Measurements from ENCODE around the gene POLR2E.
A peak's percentile ranks its signal among the peaks of the same experiment; 100 is the strongest.

The POLR2E gene

GRCh38 chr19:1076046-1076386 lies 19.2 kb downstream of the POLR2E start:
- no peak for DNase-seq

DNA sequence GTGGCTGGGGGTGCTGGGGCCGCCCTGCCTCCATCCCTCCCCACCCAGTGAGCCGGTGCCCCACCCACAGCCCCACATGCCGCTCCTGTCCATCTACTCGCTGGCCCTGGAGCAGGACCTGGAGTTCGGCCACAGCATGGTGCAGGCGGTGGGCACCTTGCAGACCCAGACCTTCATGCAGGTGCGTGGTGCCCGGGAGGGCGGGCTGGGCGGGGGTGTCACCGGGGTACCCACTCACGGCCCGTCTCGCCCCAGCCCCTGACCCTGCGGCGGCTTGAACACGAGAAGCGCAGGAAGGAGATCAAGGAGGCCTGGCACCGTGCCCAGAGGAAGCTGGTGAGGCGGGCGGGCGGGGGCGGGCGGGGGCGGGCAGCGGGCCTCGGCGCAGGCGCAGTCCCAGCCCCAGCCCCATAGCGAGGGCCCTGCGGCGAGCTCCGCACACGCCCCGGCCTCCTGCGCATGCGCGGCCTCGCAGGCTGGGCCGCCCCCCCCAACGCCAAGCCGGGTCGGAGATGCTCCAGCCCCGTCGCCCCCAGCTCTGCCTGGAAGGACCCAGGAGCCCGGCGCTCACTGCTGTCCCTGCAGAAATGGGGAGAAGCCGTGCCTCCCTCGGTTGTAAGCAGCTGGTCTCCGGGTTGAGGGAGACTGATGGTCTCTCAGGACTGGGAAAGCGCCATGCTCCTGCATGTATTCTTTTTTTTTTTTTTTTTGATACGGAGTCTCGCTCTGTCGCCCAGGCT lies 20.5 kb downstream of the POLR2E start:
- DNase-seq = peak; percentile 91 to 92

DNA sequence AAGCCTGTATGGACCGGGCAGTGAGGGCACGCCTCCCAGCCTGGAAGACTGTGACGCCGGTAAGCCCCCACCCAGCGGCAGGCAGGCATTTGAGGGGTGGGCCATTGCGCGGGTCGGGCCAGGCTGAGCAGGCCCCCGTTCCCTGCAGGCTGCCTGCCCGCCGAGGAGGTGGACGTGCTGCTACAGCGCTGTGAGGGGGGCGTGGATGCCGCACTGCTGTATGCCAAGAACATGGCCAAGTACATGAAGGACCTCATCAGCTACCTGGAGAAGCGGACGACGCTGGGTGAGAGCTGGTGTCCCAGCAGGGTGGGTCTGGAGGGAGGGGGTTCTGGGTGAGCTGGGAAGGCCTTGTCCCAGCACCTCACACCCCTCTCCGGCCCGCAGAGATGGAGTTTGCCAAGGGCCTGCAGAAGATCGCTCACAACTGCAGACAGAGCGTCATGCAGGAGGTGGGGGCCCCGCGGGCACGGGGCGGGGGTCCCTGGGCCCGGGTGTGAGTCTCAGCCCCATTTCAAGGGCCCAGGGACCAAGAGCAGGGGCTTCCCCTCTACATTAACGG lies 21.1 kb downstream of the POLR2E start:
- DNase-seq = no peak

GRCh38 chr19:1073063-1073955 lies 21.9 kb downstream of the POLR2E start:
- no peak for DNase-seq

GRCh38 chr19:1072371-1073015 lies 22.7 kb downstream of the POLR2E start:
- no peak for DNase-seq

GRCh38 chr19:1070931-1071791 lies 24.0 kb downstream of the POLR2E start:
- no peak for DNase-seq

DNA sequence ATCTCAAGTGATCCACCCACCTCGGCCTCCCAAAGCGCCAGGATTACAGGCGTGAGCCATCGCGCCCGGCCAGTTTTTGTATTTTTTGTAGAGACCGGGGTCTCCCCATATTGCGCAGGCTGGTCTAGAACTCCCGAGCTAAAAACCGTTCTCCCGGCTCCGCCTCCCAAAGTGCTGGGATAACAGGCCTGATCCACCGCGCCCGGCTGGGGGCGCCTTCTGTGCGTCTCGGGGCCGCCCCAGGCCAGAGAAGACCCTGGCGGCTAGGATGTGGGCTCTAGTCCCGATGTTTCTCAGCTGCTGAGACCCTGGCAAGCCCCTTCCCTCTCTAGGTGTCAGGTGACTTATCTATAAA lies 24.6 kb downstream of the POLR2E start:
- no peak for DNase-seq

- DNase-seq = peak; percentile 46 to 48
Observed at GRCh38 chr19:1069009-1069779, 26.0 kb downstream of the POLR2E start.

DNA sequence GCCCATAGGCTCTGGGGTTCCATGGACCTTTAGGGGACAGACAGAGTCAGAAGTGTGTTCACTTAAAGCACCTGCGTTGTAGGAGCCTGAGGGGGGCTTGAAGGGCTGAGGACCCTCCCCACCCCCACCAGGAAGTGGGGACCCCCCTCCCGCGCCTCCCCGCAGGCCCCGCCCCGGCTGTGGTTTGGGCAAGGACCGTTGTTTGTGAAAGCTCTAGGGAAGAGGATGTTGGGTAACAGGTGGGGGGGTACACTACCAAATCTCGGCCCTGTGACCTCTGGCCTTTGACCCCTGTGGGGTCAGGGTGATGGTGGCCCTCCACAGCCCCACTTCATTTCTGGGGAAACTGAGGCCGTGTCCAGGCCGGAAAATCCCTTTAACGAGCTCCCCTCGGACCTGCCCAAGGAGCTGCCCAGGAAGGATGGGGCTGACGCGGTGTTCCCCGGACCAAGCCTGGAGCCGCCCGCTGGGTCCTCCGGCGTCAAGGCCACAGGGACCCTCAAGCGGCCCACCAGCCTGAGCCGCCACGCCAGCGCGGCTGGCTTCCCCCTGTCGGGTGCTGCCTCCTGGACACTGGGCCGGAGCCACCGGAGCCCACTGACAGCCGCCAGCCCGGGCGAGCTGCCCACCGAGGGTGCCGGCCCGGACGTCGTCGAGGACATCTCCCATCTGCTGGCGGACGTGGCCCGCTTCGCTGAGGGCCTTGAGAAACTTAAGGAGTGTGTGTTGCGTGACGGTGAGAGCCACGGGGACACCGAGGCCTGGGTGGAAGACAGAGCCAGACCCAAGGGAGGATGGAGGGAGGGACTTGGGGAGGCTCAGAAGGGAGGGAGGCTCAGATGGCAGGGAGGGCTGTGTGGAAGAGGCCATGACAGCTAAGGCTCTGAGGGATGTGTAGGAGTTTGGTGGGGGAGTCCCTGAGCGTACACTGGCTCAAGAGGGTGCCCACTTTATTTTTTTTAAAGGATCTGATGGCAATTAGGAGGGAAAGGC lies 26.9 kb downstream of the POLR2E start:
- peak in 1 of 2 experiments; percentile 49 for DNase-seq

DNA sequence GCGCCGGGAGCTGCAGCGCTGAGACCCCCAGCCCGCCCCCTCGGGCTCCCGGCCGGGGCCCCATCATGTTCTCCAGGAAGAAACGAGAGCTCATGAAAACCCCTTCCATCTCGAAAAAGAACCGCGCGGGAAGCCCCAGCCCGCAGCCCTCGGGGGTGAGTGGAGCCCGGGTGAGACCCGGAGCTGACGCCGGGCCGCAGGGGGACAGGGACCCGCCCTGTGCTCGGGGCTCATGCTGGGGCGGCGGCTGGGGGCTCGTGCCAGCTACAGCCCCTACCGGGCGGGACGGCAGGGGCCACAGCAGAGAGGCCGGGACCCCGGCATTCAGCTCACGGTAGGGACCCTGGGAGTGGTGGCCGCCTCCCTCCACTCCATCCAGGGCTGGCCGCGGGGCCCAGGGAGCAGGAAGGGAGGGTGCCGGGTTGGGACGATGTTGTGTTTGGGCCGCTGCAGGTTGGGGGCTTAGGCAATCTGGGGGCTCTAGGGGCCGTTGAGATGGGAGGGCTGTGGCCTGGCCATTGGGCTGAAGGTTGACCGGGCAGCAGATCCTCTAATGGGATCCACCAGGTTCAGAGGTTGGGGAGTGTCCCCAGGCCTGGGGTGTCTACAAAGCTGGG lies 27.7 kb downstream of the POLR2E start:
- peak; percentile 57 to 58 for DNase-seq

- DNase-seq = peak; percentile 66 to 75
Observed at GRCh38 chr19:1066748-1067340, 28.3 kb downstream of the POLR2E start, which contains the start of gene ARHGAP45. TSS of gene ARHGAP45 (plus strand) at chr19:1067167. CDS start at chr19:1067406, 239 bp downstream.

GRCh38 chr19:1066251-1066747 lies 28.9 kb downstream of the POLR2E start:
- no peak for DNase-seq

DNA sequence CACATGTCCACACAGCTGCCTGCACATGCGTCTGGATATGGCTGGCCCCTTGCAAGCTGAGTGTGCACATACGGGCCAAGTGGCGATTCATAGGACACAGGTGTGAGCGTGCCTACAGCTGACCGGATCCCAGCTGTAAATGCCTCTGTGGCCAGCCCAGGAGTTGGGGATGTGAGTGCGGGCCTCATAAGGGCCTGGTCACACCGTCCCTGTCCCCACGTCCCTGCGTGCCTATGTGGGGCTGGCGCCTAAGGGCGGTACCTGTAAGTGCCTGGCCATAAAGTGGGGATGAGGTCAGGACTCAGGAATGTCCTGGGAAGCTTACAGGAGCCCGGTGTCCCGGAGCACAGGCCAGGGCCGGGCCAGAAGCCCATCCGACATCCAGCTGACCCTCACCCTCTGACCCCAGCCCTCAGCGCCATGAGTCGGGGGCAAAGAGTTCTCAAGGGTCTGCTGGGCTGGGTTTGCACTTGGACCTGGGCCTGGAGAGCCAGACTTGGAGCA lies 29.5 kb downstream of the POLR2E start:
- no peak for DNase-seq

GRCh38 chr19:1064661-1065605 lies 30.2 kb downstream of the POLR2E start:
- DNase-seq = peak; percentile 71 to 72

- no peak for DNase-seq
Observed at GRCh38 chr19:1063909-1064660, 31.1 kb downstream of the POLR2E start.

DNA sequence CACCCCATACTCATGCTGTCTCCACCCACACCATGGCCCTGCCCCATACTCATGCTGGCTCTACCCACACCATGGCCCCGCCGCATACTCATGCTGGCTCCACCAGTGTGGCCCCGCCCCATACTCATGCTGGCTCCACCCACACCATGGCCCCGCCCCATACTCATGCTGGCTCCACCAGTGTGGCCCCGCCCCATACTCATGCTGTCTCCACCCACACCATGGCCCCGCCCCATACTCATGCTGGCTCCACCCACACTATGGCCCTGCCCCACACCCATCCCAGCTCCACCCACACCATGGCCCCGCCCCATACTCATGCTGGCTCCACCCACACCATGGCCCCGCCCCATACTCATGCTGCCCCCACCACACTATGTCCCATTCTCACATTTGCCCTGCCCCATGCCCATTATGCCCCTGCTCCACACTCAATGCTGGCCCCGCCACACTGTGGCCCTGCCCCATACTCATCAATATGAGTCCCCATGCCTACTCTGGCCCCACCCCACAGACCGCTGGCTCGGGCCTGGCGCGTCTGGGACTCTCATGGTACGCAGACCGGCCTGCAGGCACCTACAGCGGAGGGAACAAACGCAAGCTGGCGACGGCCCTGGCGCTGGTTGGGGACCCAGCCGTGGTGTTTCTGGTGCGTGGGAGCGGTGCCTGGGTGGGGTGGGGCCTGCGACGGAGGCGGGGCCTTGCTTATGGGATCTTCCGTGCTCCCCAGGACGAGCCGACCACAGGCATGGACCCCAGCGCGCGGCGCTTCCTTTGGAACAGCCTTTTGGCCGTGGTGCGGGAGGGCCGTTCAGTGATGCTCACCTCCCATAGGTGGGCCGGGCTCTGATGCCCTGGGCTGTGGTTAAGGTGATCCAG lies 31.9 kb downstream of the POLR2E start:
- DNase-seq = peak; percentile 37 to 42
